ENCODE data around the gene A4GNT. TPM values are rescaled to one million over a fixed set of nuclear protein-coding genes. Genes with fewer than 3 reads are reported as not detected.

A4GNT gene
- not detected in 5 replicates for total RNA-seq (2022; extraction: Qiagen RNA extraction)

GRCh38 chr3:138132239-138132638, at the start of gene A4GNT:
TSS of gene A4GNT (minus strand) at chr3:138132390. CDS start at chr3:138131256, 1,134 bp downstream.

GRCh38 chr3:138174421-138175131, 42.4 kb upstream of the A4GNT start, which contains the start of gene DBR1:
TSS of gene DBR1 (minus strand) at chr3:138174921. CDS start at chr3:138174795, 126 bp downstream.

GRCh38 chr3:138114988-138115971, 16.9 kb downstream of the A4GNT start, which contains the start of gene DZIP1L:
TSS of gene DZIP1L (minus strand) at chr3:138115608. CDS start at chr3:138103971, 11,637 bp downstream.

Other genes with a start within 250 kb of the A4GNT start
- not detected in 5 replicates for gene CLDN18, start 122.2 kb downstream of the A4GNT start, total RNA-seq (2022; extraction: Qiagen RNA extraction)
- gene DZIP1L, start 16.8 kb downstream of the A4GNT start, total RNA-seq (2022; extraction: Qiagen RNA extraction), result 5.6 to 8.2 TPM (median 7.9 TPM) in 5 replicates
- 11.1 to 14.7 TPM (median 11.7 TPM) in 5 replicates for gene DBR1, start 42.5 kb upstream of the A4GNT start, total RNA-seq (2022; extraction: Qiagen RNA extraction)
- gene ARMC8, start 54.9 kb upstream of the A4GNT start, total RNA-seq (2022; extraction: Qiagen RNA extraction), result 22.2 to 29.6 TPM (median 28.5 TPM) in 5 replicates
- gene NME9, start 197.5 kb upstream of the A4GNT start, total RNA-seq (2022; extraction: Qiagen RNA extraction), result 0.42 TPM in 1 of 5 replicates, not detected in the others
- gene MRAS, start 216.2 kb upstream of the A4GNT start, total RNA-seq (2022; extraction: Qiagen RNA extraction), result 8.1 to 11.7 TPM (median 10.5 TPM) in 5 replicates